ENCODE measurements around the gene ARHGAP42. TPM values are rescaled to one million over a fixed set of nuclear protein-coding genes. Genes with fewer than 3 reads are reported as not detected.

ARHGAP42 gene
- total and polyA plus RNA-seq, 2 of the 4 experiments (the other 2 are of a cell fraction), result 2.9 to 7.3 TPM

DNA sequence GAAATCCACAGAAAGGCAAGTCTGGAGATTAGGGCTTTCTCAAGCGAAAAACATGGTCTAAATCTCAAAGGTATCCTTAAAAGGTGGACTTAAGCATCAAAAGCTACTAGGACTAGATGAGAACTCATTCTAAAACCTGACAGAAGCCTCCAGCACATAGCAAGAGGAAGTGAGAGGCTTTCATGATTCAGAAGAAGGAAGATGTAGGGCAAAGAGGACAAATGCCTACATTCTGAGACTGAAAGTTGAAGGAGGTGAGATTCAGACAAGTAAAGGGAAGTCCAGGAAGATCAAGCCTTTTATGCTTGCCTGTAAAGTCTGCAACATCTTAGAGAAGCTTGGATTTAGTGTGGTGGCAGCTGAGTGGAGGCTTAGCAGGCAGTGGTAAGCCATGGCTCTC, 343.6 kb downstream of the ARHGAP42 start:
- Histone ChIP-seq H2BK20ac (ENCODE audit: low read depth, low read length) (no peak overlapping the region), H3K4me3 (ENCODE audit: insufficient read depth, low read depth, low read length) (no peak overlapping the region), H4K5ac (ENCODE audit: low read depth, low read length) (no peak overlapping the region), H3K27ac (ENCODE audit: insufficient read depth, low read length) (no peak overlapping the region), H4K91ac (ENCODE audit: insufficient read depth, low read depth, low read length) (no peak overlapping the region), H3K36me3 (ENCODE audit: control insufficient read depth, insufficient read depth, low read length) (no peaks in the 10 kb centered on the region), H3K23ac (ENCODE audit: low read depth, low read length) (no peak overlapping the region), H2AK9ac (replicated peaks; ENCODE audit: low read depth, low read length, poor library complexity) (no peak overlapping the region), H3K14ac (replicated peaks; ENCODE audit: low read depth, low read length) (no peak overlapping the region), H4K20me1 (ENCODE audit: insufficient read depth, low read length) (no peaks in the 10 kb centered on the region), H3K18ac (ENCODE audit: low read depth, low read length) (no peak overlapping the region), H2BK5ac (ENCODE audit: low read depth, low read length, poor library complexity, severe bottlenecking) (no peak overlapping the region), H3K9me1 (ENCODE audit: insufficient read depth, low read length) (no peaks in the 10 kb centered on the region), H3K27me3 (ENCODE audit: control insufficient read depth, insufficient read depth, low read length) (no peaks in the 10 kb centered on the region), H3K9ac (ENCODE audit: low read depth, low read length) (no peak overlapping the region), H3K4me1 (ENCODE audit: control insufficient read depth, insufficient read depth, low read length) (no peaks in the 10 kb centered on the region), H2BK120ac (ENCODE audit: low read depth, low read length) (no peak overlapping the region), H3K56ac (ENCODE audit: extremely low read depth, insufficient read depth, low read length) (no peak overlapping the region), H3K79me1 (ENCODE audit: low read depth in 1 of 2, low read length in 2 of 2) (no peaks in the 10 kb centered on the region), H3K4ac (ENCODE audit: low read depth, low read length) (no peak overlapping the region), H4K8ac (ENCODE audit: low read depth in 2 of 2, low read length in 2 of 2) (no peak overlapping the region), H2AK5ac (ENCODE audit: low read depth, low read length) (no peak overlapping the region), H2AFZ (replicated peaks; ENCODE audit: low read length, poor library complexity) (no peak overlapping the region), H2BK15ac (ENCODE audit: low read depth, low read length) (no peak overlapping the region), H3K4me2 (ENCODE audit: low read depth, low read length) (no peak overlapping the region), H3K9me3 (ENCODE audit: control insufficient read depth, insufficient read depth, low read length) (no peaks in the 10 kb centered on the region)
- dilution Hi-C loops (cut with HindIII; ENCODE audit: low sequenced_read_pairs, unreplicated experiment), result no loop called here
- CTCF ChIA-PET, result no interaction called here
- ATAC-seq (ENCODE audit: low read depth) (no peak), DNase-seq (no peak)
- POLR2A ChIA-PET (ENCODE audit: unreplicated experiment), result no interaction called here
- WGBS, 2 experiments (ENCODE audit: extremely low coverage in 2 of 2, insufficient read length in 1 of 2), result no CpG with 5 or more reads among the region's 1 CpG
- BruUV-seq (replicated peaks), result no TSS peak
- TF ChIP-seq CHD1 (IDR thresholded peaks at IDR 0.05; ENCODE audit: low read depth, low read length) (no peak), MXI1 (IDR thresholded peaks at IDR 0.05; ENCODE audit: borderline replicate concordance, low read depth, low read length) (no peak), BHLHE40 (IDR thresholded peaks at IDR 0.05; ENCODE audit: low read depth, low read length) (no peak), SMC3 (IDR thresholded peaks at IDR 0.05; ENCODE audit: low read depth, low read length) (no peak), RAD21 (IDR thresholded peaks at IDR 0.05; ENCODE audit: low read length) (no peak), NFE2L2 (IDR thresholded peaks at IDR 0.05; ENCODE audit: low read depth, low read length) (no peak), ELK1 (IDR thresholded peaks at IDR 0.05; ENCODE audit: borderline replicate concordance, low read depth, low read length) (no peak), POLR2A (IDR thresholded peaks at IDR 0.05; ENCODE audit: low read depth, low read length) (no peak), MAZ (IDR thresholded peaks at IDR 0.05; ENCODE audit: borderline replicate concordance, low read depth, low read length) (no peak), CEBPB (IDR thresholded peaks at IDR 0.05; ENCODE audit: low read depth, low read length) (no peak), MAFK (IDR thresholded peaks at IDR 0.05; ENCODE audit: low read depth, low read length) (no peak), RFX5 (IDR thresholded peaks at IDR 0.05; ENCODE audit: low read depth, low read length) (no peak), FOS (IDR thresholded peaks at IDR 0.05; ENCODE audit: low read depth, low read length) (no peak), RCOR1 (IDR thresholded peaks at IDR 0.05; ENCODE audit: insufficient replicate concordance, low read length) (no peak)
- TF ChIP-seq, protein P1, sequence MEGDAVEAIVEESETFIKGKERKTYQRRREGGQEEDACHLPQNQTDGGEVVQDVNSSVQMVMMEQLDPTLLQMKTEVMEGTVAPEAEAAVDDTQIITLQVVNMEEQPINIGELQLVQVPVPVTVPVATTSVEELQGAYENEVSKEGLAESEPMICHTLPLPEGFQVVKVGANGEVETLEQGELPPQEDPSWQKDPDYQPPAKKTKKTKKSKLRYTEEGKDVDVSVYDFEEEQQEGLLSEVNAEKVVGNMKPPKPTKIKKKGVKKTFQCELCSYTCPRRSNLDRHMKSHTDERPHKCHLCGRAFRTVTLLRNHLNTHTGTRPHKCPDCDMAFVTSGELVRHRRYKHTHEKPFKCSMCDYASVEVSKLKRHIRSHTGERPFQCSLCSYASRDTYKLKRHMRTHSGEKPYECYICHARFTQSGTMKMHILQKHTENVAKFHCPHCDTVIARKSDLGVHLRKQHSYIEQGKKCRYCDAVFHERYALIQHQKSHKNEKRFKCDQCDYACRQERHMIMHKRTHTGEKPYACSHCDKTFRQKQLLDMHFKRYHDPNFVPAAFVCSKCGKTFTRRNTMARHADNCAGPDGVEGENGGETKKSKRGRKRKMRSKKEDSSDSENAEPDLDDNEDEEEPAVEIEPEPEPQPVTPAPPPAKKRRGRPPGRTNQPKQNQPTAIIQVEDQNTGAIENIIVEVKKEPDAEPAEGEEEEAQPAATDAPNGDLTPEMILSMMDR (conservative IDR thresholded peaks at IDR 0.05; ENCODE audit: low read depth, low read length), result no peak
- TF ChIP-seq, protein P2, sequence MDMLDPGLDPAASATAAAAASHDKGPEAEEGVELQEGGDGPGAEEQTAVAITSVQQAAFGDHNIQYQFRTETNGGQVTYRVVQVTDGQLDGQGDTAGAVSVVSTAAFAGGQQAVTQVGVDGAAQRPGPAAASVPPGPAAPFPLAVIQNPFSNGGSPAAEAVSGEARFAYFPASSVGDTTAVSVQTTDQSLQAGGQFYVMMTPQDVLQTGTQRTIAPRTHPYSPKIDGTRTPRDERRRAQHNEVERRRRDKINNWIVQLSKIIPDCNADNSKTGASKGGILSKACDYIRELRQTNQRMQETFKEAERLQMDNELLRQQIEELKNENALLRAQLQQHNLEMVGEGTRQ (IDR thresholded peaks at IDR 0.05; ENCODE audit: low read depth, low read length), result no peak
- intact Hi-C loops (cut with micrococcal nuclease), result no loop called here
- in situ Hi-C loops (cut with MboI; ENCODE audit: low sequenced_read_pairs), result no loop called here

All from IMR-90 (cell line).